Stimulated activated CD4-positive, alpha-beta T cell treated with anti-CD3 and anti-CD28 coated beads, Interleukin-4, amount 100 ng/mL, for 4 hours (primary cell): ENCODE data around the gene SRSF1.
A peak's percentile ranks its signal among the peaks of the same experiment; 100 is the strongest.

Source experiments
- DNase-seq, 2 experiments: peaks; one replicate each; pipeline ENCODE4 v3.0.0-alpha.2; 2020

Gene SRSF1

GRCh38 chr17:58010067-58010799 is 3.2 kb upstream of the SRSF1 start:
- no peak for DNase-seq

- no peak for DNase-seq
These were observed 998 bp upstream of the SRSF1 start for GRCh38 chr17:58007781-58008706.

GRCh38 chr17:58006560-58006923 is 504 bp downstream of the SRSF1 start:
- peak; percentile 64 to 70 for DNase-seq

DNA sequence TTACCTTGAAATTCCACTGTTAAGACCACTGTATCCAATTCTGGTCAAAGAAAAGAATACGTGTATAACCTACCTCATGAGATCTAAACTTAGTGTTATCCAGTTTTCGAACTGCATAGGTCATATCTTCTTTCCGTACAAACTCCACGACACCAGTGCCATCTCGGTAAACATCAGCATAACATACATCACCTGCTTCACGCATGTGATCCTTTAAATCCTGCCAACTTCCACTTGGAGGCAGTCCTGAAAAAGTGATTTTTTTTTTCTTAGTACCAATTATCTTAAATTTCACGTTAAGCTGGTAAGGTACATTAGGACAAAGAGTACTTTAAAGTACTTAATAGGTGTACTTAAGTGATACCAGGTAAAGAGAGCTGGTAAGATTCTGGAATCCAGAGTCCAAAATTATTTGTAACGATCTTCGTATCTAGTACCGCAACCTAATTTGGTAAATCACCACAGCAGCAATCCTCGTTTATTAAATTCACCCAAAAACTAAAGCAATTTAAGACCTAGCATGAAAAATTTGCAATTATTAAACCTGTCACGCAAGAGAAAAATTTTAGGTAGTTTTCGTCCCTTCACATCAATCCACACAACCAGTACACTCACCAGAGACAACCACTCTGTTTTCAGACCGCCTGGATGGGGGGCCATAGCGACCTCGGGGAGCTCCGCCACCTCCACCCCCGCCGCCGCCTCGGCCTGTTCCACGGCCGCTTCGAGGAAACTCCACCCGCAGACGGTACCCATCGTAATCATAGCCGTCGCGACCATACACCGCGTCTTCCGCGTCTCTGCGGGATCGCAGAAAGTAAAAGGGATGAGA is 1.1 kb downstream of the SRSF1 start:
- DNase-seq, result no peak

GRCh38 chr17:58005031-58005727 is 1.9 kb downstream of the SRSF1 start:
- DNase-seq, result no peak

GRCh38 chr17:58004060-58004459 is 3.0 kb downstream of the SRSF1 start:
- DNase-seq, result no peak

DNA sequence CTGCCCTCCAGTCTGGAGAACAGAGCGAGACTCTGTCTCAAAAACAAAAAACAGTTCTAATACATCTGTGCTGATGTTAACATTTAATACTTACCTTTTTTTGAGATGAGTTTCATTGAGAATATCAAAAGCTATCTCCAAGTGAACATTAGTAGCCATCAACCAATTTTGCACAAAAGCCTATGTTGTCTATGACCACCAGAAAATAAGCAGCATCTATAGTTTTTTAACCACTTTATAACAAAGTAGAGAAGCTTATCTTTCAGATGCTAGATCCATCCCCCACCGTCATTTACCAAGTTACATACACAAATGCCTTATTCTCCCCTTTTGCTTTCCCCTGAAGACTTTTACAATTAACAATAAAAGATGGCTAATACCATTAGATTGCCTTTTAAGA is 4.1 kb downstream of the SRSF1 start:
- DNase-seq, result no peak

GRCh38 chr17:58002154-58002948 is 4.7 kb downstream of the SRSF1 start:
- DNase-seq, result no peak

DNA sequence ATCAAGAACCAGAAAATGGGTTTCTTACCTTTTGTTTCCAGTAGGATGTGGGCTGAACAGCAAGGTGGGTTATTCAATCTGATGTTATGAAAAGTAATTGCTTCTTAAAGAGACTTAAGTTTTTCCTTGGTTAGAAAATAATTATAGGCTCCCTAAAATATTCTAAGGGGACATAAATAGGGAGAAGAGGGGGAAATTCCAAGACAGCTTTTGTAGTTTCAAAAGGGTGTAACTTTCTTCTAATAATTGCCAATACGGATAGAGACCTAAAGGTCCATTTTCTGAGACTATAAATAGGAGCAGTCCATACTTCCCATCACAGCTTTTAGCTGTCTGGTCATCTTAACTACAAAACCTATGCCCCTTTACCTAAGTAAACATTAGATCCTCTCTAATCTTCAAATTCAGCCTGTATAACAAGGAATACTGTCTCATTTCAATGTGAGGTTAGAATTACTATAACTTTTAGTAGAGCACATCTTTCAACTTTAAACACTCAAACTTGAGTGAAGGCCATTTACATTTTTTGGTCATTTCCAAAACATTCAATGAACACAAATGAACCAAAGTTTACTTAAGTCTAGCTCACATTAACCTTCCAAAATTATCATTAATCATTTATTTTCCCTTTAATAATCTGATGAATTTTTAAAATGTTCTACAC is 5.5 kb downstream of the SRSF1 start:
- no peak for DNase-seq

DNA sequence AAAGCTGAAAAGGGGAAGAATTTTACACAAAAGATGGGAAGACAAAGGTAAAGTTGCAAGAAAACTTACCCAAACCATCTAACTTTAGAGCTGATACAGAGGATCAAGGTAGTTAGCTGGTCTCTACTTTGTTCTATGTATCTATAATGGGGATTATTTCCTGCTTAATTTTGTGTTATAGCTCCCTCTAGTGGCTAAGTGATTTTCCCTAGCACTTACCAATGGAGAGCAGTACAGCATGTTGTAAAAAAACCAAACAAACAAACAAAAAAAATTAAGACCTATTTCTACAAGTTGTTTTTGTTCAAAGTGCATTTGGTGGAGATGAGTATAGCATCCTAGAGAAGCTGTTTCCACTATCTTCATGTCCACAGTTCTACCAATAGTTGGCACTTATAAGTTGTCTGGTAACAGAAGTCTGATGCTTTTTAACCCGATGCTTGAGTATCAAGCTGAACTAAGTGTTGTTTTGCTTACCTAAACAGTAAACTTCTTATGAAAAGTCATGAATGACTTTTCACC is 7.5 kb downstream of the SRSF1 start:
- DNase-seq, result no peak

- no peak for DNase-seq
These were observed 8.0 kb downstream of the SRSF1 start for GRCh38 chr17:57999010-57999495.

GRCh38 chr17:57997085-57997809 is 9.8 kb downstream of the SRSF1 start:
- no peak for DNase-seq

DNA sequence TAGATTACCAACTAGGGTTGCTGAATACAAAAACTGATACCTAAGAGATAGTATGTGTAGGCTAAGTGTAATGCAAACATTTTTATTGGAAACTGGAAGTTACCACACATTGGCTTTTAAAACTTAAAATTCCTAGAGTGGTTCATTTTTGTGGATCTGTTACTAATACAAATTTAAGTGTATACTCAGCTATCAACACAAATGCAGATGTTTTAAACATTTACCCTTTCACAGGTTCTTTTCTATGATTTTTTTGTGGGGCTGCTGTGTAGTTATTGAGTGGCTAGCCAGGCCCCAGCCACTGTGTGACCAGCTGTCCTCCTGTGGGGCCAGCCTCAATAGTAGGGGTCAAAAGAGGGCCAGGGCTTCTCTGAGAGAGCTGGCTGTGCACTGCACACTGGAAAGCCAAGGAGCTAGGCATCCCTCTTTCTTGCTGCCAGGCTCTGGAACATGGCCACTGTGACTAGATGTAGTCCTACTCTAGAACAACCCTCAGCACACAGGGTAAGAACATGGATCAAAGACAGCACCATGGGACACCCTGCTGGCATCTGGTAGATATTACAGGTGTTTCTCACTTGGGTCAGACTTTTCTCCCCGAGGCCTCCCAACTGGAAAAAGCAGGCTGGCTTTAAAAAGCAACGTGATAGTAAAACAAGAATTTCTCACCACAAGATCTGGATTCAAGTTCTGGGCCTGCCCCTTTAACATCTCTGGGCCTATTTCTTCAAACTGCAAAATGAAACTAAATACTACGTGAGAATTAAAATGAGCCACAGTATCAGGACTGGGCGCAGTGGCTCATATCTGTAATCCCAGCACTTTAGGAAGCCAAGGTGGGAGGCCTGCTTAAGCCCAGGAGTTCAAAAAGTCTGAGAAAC is 11.7 kb downstream of the SRSF1 start:
- DNase-seq, result peak; percentile 24 to 58

DNA sequence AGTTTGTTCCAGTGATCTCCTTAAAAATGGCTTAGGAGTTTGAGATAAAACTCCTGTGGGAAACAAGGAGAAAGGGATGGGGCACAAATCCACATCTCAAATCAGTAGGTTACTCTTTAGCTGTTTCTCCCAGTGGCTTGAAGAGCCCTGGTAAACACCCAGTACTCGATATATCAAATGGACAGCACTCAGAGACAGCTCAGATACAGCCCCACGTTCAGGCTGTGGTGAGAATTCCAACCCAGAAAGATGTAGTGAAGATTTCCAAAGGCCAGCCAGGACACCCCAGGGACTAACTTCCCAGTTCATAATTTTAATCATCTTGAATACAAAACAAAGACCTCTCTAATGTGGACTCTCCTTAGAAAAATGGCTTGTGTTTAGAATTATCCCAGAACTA is 12.6 kb downstream of the SRSF1 start:
- DNase-seq, result no peak

- DNase-seq, result no peak
These were observed 13.3 kb downstream of the SRSF1 start for GRCh38 chr17:57993471-57994365.

GRCh38 chr17:57991537-57991936 is 15.5 kb downstream of the SRSF1 start:
- DNase-seq, result no peak

DNA sequence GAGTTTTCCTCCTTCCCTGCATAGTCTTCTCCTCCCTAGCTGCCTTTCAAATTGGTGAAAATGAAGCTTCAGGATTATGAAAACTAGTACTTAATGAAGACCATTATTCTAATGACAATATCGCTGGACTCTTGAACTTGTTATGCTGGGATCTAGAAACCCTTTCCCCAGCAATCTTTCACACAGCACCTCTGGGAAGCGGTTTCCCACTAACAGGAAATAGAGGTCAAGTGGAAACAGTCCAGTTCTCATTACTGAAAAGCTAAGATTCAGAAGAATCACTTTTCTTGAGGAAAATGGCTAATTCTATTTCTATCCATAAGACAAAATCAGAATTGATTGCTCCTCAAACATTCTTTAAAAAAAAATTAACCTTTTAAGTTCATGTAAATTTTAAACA is 17.0 kb downstream of the SRSF1 start:
- DNase-seq, result no peak
